ES-I3 (cell line): ENCODE data around the gene FAM149B1.

ENCODE experiments used
- H3K36me3 ChIP-seq: 2 replicates; pipeline ENCODE4 v1.6.1; 2013; ENCODE audit warnings: mild to moderate bottlenecking, low read length, control low read depth, moderate library complexity; ENCODE audit not compliant: insufficient read depth
- H3K4me1 ChIP-seq: 2 replicates; pipeline ENCODE4 v1.6.1; 2013; ENCODE audit warnings: mild to moderate bottlenecking, control low read depth, low read length; ENCODE audit not compliant: insufficient read depth
- H3K9ac ChIP-seq: 2 replicates; pipeline ENCODE4 v1.6.1; 2013; ENCODE audit warnings: low read depth, mild to moderate bottlenecking, low read length, moderate library complexity
- H3K9me3 ChIP-seq: 2 replicates; pipeline ENCODE4 v1.6.1; 2013; ENCODE audit warnings: mild to moderate bottlenecking, low read length, moderate library complexity; ENCODE audit not compliant: control insufficient read depth, insufficient read depth

FAM149B1 gene

GRCh38 chr10:73206385-73206784 is 38.5 kb downstream of the FAM149B1 start:
- no peaks in the 10 kb centered on the region for H3K4me1 ChIP-seq
- peaks cover 13% of the 10 kb centered on the region for H3K9me3 ChIP-seq
- peaks cover 3% of the 10 kb centered on the region; the same call in 1 of the 2 replicates for H3K36me3 ChIP-seq
- no peak overlapping the region for H3K9ac ChIP-seq

GRCh38 chr10:73207883-73208282 is 40.0 kb downstream of the FAM149B1 start:
- H3K9me3 ChIP-seq = peaks cover 13% of the 10 kb centered on the region
- H3K9ac ChIP-seq = no peak overlapping the region
- peaks cover 3% of the 10 kb centered on the region; the same call in 1 of the 2 replicates for H3K36me3 ChIP-seq
- no peaks in the 10 kb centered on the region for H3K4me1 ChIP-seq

DNA sequence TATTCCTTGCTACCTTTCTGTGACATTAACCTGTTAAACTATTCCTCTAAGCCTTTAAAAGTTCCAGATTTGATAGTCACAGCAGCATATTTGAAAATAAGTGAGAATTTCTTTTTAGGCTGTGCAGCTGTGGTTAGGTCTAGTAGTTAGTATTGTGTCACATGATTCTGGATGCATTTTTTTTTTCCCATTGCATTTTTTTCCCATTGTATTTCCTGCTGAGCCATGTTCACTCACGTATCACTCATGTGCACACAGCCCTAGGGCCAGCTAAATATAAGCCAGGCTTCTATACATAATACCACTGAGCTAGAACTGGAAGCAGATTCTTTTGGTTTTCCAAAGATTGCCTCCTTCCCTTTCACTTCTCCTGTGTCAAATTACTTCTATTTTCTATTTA is 41.8 kb downstream of the FAM149B1 start:
- peaks cover 3% of the 10 kb centered on the region; the same call in 1 of the 2 replicates for H3K36me3 ChIP-seq
- H3K9me3 ChIP-seq = peaks cover 13% of the 10 kb centered on the region
- H3K4me1 ChIP-seq = no peaks in the 10 kb centered on the region
- H3K9ac ChIP-seq = no peak overlapping the region

DNA sequence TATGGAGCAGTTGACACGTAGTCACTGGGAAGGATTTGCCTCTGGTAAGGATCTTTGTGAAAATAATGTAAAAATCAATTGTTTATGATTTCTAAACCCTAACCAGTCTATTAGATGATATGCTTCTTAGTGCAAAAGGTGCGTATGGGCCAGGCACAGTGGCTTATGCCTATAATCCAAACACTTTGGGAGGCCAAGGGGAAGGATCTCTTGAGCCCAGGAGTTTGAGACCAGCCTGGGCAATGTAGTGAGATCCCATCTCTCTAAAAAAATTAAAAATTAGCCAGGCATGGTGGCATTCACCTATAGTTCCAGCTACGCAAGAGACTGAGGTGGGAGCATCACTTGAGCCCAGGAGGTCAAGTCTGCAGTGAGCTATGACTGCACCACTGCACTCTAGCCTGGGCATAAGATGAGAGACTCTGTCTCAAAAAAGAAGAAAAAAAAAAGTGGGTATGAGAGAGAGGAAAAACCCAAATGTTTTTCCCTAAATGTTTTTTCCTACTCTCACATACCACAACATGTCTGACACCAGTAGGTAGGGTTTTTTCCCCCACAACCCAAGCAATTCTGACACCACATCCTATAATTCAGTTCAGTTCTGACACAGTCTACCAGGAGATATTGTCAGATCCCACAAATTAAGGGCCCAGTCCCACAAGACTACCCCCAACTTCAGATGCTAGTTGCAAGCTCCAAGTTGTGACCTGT is 42.6 kb downstream of the FAM149B1 start:
- H3K9me3 ChIP-seq = peaks cover 13% of the 10 kb centered on the region
- H3K36me3 ChIP-seq = peaks cover 3% of the 10 kb centered on the region; the same call in 1 of the 2 replicates
- no peak overlapping the region for H3K9ac ChIP-seq
- no peaks in the 10 kb centered on the region for H3K4me1 ChIP-seq

- no peak overlapping the region for H3K9ac ChIP-seq
- H3K4me1 ChIP-seq = no peaks in the 10 kb centered on the region
- H3K36me3 ChIP-seq = peaks cover 3% of the 10 kb centered on the region; the same call in 1 of the 2 replicates
- H3K9me3 ChIP-seq = peaks cover 7% of the 10 kb centered on the region
These were observed 43.3 kb downstream of the FAM149B1 start for GRCh38 chr10:73211106-73211811.

DNA sequence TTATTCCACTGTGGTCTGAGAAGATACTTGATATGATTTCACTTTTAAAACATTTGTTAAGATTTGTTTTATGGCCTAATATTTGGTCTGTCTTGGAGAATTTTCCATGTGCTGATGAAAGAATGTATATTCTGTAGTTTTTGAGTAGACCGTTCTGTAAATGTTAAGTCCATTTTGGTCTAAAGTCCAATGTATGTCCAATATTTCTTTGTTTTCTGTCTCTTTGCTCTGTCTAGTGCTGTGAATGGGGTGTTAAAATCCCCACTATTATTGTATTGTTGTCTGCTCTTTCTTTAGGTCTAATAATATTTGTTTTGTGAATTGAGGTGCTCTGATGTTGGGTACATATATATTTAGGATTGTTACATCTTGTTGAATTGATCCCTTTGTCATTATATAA is 47.8 kb downstream of the FAM149B1 start:
- no peaks in the 10 kb centered on the region for H3K4me1 ChIP-seq

DNA sequence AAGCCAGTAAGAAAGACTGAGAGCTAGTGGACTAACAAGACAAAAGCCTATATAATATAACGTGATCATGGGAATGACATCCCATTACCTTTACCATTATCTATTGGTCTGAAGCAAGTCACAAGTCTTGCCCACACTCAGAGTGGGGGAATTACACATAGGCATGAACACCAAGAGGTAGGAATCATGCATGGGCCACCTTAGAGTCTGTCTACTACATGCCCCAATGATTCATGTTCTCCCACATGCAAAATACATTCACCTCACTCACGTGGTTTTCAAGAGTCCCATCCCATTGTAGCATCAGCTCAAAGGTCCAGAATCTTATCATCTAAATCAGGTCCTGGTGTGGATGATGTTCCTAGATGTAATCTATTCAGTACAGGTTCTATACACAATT is 49.7 kb downstream of the FAM149B1 start:
- Histone ChIP-seq H3K9me3 (no peaks in the 10 kb centered on the region), H3K4me1 (no peaks in the 10 kb centered on the region), H3K36me3 (no peaks in the 10 kb centered on the region), H3K9ac (no peak overlapping the region)

More for the DNA sequence above, 47.8 kb downstream of the FAM149B1 start:
- Histone ChIP-seq H3K36me3 (peaks cover 3% of the 10 kb centered on the region; the same call in 1 of the 2 replicates), H3K9me3 (no peaks in the 10 kb centered on the region), H3K9ac (no peak overlapping the region)

DNA sequence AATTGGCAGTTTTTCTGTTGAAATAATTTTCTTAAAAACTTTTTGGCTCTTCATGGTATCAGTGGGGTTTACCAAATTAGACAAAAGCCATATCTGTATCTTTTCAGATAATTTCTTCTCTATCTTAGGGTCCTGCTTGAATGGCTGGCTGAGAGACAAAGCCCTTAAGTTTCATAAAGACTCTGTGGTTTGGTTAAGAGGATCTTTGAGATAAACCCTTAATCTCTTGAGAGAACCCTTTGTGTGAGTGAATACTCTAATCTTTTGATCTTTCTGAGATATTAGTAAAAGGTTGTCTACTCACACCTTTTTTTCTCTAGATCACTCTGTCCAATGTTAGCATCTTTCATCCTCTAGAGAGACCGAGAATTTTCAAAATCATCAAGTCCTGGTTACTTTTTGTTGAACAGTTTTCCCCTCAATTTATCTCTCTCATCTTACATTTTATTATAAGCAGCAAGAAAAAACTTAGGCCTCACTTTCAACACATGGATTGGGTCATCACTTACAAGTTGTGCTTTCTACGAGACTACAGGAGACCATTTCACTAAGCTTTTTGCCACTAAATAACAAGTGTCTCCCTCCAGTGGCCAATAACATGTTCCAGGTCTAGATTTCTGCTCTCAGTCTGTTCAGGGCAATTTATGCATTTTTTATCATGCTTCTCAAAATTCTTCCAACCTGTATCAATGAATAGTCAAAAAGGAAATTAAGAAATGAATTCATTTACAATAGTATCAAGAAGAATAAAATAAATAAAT is 50.7 kb downstream of the FAM149B1 start:
- H3K36me3 ChIP-seq = no peaks in the 10 kb centered on the region
- no peak overlapping the region for H3K9ac ChIP-seq
- no peaks in the 10 kb centered on the region for H3K9me3 ChIP-seq
- H3K4me1 ChIP-seq = no peaks in the 10 kb centered on the region

GRCh38 chr10:73219384-73219783 is 51.5 kb downstream of the FAM149B1 start:
- Histone ChIP-seq H3K9me3 (no peaks in the 10 kb centered on the region), H3K4me1 (no peaks in the 10 kb centered on the region), H3K36me3 (no peaks in the 10 kb centered on the region), H3K9ac (no peak overlapping the region)

DNA sequence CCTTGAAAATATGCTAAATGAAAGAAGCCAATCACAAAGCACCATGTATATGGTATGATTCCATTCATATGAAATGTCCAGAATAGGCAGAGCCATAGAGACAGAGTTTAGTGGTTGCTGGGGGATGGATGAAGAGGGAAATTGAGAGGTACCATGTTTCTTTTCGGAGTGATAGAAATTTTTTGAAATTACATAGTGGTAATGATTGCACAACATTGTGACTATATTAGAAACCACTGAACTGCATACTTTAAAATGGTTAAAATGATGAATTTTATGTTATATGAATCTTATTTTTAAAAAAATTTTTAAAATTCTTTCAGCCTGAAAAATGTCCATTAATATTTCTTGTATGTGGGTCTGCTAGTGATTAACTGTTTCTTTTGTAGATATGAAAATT is 53.1 kb downstream of the FAM149B1 start:
- H3K4me1 ChIP-seq = no peaks in the 10 kb centered on the region
- no peak overlapping the region for H3K9ac ChIP-seq
- no peaks in the 10 kb centered on the region for H3K36me3 ChIP-seq
- H3K9me3 ChIP-seq = no peaks in the 10 kb centered on the region

- Histone ChIP-seq H3K4me1 (no peaks in the 10 kb centered on the region), H3K36me3 (no peaks in the 10 kb centered on the region), H3K9ac (no peak overlapping the region), H3K9me3 (no peaks in the 10 kb centered on the region)
These were observed 57.6 kb downstream of the FAM149B1 start for GRCh38 chr10:73225518-73225917.

GRCh38 chr10:73226663-73227062 is 58.7 kb downstream of the FAM149B1 start:
- no peaks in the 10 kb centered on the region for H3K4me1 ChIP-seq
- H3K9ac ChIP-seq = no peak overlapping the region
- no peaks in the 10 kb centered on the region for H3K36me3 ChIP-seq
- no peaks in the 10 kb centered on the region for H3K9me3 ChIP-seq

DNA sequence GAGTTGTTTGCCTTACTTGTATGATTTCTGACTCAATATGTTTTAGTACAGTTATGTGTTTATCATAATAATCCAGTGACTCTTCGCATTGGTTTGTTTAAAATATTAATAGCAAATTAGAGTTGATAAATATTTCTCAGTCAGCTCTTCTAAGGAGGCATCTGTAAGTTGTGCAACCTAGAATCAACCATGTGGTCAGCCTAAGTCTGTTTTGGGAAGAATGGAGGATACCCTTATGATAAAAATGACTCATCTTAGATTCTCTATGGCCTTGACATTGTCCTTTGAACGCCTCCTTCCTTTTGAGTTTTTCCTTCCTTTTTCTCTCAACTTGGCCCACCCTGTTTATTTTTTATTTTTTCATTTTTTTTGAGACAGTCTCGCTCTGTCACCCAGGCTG is 60.3 kb downstream of the FAM149B1 start:
- H3K4me1 ChIP-seq = no peaks in the 10 kb centered on the region
- H3K9ac ChIP-seq = no peak overlapping the region
- no peaks in the 10 kb centered on the region for H3K36me3 ChIP-seq
- no peaks in the 10 kb centered on the region for H3K9me3 ChIP-seq

GRCh38 chr10:73229567-73229966 is 61.6 kb downstream of the FAM149B1 start:
- Histone ChIP-seq H3K36me3 (peaks cover 2% of the 10 kb centered on the region; the same call in 1 of the 2 replicates), H3K4me1 (no peaks in the 10 kb centered on the region), H3K9me3 (no peaks in the 10 kb centered on the region), H3K9ac (no peak overlapping the region)
